Measurements from ENCODE around the gene SPOP.
"Not testable (repeated sequence)": the region's sequence is repeated elsewhere in the genome, so short reads cannot be mapped to it uniquely, and the experiment has no call there.

The SPOP gene

DNA sequence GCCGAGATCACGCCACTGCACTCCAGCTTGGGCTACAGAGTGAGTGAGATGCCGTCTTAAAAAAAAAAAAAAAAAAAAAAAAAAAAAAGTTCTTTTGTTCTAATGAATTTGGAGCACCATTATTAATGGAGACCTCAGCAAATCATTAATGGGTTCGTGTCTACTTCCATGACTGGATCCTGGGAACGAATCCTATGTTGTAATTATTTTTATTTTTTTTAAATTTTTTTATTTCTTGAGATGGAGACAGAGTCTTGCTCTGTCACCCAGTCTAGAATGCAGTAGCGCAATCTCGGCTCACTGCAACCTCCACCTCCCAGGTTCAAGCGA lies 30.7 kb downstream of the SPOP start:
- DNase-seq (ENCODE audit: low spot score) = no peak

DNA sequence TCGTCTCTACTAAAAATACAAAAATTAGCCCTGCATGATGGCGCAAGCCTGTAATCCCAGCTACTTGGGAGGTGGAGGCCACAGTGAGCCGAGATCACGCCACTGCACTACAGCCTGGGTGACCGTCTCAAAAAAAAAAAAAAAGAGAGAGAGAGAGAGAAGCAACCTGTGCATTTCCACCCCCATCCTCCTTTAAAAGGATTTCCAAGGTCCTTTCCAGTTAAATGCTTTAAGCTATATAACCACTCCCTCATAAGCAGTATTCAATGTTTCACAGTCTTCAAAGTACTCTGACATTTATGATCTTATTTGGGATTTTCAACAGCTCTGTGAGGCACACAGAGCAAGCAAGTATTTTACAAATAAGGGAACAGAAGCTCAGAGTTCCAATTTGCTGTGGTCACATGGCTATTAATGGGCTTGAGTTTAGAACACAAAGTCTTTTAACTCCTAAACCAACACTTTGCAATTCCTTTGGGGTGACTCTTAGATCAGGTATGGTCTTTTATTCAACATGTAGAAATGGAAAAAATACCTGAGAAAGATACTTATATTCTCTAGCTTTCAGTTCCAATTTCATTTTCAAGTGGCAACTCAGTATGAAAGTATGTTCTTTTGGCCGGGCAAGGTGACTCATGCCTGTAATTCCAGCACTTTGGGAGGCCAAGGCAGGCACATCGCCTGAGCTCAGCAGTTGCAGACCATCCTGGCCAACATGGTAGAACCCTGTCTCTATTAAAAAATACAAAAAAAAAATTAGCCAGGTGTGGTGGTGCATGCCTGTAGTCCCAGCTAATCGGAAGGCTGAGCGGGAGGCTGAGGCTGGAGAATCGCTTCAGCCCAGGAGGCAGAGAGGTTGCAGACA lies 31.3 kb downstream of the SPOP start:
- DNase-seq (ENCODE audit: low spot score) = no peak

GRCh38 chr17:49646056-49646390 lies 31.9 kb downstream of the SPOP start:
- not testable (repeated sequence) for DNase-seq (ENCODE audit: low spot score)

DNA sequence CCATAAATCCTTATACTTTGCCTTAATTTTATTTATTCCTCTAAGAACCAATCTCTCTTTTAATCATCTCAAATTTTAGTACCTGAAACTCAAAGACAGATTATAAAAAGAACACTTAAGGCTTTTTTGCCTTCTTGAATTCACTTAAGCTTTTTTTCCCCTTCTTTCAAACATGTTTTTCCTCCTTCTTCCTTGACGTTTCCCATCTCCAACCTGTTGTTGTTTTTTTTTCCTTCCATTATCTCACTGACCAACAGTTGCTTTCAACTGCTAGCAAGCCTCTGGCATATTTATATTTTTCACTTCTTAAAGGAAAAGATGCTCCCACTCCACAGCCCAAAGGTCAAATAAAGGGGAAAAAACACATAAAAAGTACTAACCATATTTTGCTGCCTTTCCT lies 32.2 kb downstream of the SPOP start:
- DNase-seq (ENCODE audit: low spot score) = no peak

DNA sequence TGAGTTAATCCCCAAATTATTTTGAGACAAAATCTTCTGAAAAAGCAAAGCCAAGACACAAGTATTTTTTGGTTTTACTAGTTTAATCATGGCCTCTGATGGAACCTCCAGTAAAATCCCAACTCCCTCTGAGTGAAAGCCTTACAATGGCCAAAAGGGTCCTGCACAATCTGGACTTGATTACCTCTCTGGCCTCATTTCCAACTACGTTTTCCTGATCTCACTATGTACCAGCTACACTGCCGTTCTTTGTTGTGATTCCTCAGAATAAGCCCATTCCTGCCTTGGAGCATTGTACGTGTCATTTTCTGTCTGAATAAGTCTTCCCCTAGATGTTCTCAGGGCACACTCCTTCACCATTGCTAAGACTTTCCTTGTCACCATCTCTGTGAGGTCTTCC lies 37.3 kb downstream of the SPOP start:
- no peak for DNase-seq (ENCODE audit: low spot score)

- DNase-seq (ENCODE audit: low spot score) = no peak
These were observed 39.1 kb downstream of the SPOP start for GRCh38 chr17:49638818-49639217.

DNA sequence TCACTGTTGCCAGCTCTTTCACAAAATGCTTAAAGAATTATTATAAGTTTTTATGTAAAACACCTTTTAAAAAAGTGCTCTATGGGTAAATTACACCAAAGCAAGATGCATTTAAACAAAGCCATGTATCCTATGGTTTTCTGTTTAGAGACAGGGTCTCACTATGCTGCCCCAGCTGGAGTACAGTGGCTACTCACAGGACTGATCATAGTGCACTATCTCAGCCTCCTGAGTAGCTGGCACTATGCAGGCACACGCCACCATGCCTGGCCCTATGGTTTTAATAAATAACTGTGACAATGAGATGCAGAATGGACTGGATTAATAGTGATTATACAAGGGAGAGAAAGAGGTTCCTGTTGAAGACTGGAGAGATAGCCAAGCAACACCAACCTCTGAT lies 40.2 kb downstream of the SPOP start:
- DNase-seq (ENCODE audit: low spot score) = no peak

GRCh38 chr17:49637050-49637449 lies 40.8 kb downstream of the SPOP start:
- no peak for DNase-seq (ENCODE audit: low spot score)

- no peak for DNase-seq (ENCODE audit: low spot score)
These were observed 42.8 kb downstream of the SPOP start for GRCh38 chr17:49635121-49635520.

GRCh38 chr17:49634485-49634860 lies 43.4 kb downstream of the SPOP start:
- no peak for DNase-seq (ENCODE audit: low spot score)

DNA sequence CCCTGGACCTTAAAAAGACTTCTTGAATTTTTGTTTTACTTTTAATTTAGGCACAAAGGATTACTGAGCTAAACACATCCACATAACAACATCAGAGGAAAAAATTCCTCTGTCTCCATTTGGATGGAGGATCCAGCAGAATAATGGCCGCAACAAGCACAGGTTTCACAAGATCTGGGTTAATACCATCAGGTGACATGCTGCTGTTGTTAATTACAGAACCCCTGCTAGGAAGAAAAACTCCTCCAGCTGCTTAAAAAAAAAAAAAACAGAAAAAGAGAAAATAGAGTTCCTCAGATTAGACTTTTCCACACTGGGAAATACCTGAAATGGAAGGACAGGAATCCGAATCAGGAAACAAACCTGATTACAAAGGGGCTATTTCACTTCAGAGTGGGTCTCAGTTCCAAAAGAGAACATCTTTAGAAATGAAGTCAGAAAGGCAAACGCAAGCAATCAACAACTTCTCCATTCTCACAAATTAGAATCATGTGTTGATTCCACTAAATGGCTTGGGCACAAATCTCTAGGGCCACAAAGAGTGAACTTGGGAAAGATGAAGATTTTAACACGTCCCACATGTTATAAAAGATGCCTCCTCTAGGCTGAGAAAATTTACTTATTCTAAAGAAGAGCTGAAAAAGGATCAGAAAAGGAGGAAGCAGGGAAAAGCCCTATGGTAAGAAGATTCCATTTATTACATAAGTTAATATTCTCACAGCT lies 44.0 kb downstream of the SPOP start:
- no peak for DNase-seq (ENCODE audit: low spot score)

DNA sequence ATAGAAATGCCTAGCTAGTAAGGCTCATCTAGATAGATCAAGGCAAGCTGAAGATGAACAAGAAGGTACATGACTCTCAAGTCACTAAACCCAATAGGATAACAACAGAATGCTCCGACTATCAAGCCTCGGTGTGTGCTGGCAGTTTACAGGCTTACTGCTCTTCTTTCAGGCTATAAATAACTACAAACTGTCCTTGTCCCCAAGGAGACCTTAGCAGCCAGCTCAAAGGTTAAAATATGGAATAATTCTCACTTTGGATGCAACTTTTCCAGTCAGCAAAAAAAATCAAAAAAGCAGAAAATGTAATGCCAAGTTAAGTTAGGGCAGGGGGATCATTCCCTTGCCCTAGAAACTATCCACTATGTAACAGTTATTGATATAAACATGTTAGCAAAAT lies 44.6 kb downstream of the SPOP start:
- no peak for DNase-seq (ENCODE audit: low spot score)

DNA sequence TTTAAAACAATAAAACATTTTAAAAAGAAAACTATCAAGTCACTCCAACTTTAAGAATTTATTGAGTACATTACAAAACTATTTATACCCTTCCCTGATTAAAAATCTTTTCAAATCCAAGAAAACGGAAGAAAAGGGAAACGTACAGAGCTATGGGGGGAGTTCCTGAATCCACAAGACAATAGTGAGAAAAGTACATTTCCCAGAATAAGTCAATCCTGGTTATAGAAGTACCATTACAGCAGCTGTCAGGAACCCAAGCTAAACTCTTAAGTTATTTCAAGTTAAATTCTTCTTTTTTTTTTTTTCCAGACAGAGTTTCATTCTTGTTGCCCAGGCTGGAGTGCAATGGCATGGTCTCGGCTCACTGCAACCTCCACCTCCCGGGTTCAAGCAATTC lies 45.7 kb downstream of the SPOP start:
- no peak for DNase-seq (ENCODE audit: low spot score)

- no peak for DNase-seq (ENCODE audit: low spot score)
These were observed 46.4 kb downstream of the SPOP start for GRCh38 chr17:49631496-49631895.

DNA sequence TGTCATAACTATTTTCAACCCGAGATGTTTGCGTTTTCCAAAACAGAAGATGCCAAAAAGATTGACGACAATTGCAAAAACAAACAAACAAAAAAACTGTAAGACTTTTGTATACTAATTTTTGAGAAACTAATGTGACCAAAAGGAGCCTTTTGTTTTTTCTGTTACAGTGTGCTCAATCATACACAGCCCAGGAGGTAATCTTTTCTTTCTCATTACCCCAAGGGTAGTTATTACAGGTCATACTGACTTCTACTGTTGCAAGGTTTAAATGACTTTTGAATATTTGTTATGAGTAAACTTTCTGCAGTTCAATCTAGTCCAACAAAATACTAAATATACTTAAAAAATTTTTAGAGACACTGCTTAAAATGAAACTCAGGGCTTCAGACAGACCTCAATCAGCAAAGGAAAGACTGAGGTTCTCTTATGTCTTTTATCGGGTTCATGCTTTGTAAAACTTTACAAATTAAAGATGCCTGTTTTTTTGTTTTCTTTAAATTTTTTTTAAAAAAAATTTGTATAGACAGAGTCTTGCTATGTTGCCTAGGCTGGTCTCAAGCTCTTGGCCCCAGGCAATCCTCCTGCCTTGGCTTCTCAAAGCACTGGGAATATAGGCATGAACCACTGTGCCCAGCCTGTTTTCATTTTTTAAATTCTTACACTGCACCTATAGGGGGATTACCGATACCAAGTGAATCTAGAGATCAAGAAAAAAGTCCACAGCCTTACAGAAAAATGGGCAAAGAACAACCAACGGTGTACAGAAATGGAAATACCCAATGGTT lies 47.6 kb downstream of the SPOP start:
- DNase-seq (ENCODE audit: low spot score) = no peak

- DNase-seq (ENCODE audit: low spot score) = no peak
These were observed 48.5 kb downstream of the SPOP start for GRCh38 chr17:49629447-49629846.

DNA sequence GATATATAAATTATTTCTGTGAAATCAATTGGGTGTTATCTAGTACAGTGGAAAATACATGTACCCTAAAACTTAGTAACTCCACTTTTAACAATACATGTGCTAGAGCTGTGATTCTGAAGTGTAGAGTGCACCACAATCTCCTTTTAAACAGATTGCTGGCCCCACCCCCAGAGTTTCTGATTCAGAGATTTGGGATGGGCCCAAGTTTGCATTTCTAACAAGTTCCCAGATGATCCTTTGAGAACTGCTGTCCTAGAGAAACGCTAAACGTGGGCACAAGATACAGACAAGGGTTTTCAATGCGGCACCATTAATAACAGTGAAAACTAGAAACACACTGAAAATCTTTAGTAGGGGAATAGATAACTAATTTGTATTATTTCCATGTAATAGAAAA lies 53.0 kb downstream of the SPOP start:
- DNase-seq (ENCODE audit: low spot score) = no peak

GRCh38 chr17:49621946-49622529 lies 55.9 kb downstream of the SPOP start:
- DNase-seq (ENCODE audit: low spot score) = no peak

GRCh38 chr17:49621420-49621819 lies 56.5 kb downstream of the SPOP start:
- no peak for DNase-seq (ENCODE audit: low spot score)

DNA sequence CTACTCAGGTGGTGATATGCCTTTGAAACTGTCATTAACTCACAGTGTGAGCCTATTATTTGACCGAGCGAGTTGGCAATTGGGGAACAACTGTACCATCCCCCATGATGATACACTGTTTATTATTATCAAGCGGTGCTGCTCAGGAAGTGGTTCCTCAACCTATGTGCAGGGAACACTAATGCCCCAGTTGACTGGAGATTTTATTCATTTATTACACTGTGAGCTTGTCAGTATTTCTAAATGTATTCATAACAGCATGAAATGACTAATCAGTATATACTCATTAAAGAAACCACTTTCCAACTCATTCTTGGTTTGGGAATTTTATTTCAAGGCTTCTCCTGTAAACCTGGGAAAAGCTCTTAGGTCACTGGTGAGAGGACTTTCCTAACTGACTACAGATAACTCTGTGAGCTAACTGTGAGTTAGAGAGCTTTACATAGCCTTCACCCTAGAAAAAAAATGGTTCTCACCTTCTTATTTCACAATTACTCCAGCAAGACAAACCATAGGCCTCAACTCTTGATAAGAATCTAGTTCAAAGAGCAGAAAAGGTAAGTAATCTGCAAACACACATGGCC lies 59.8 kb downstream of the SPOP start:
- no peak for DNase-seq (ENCODE audit: low spot score)

DNA sequence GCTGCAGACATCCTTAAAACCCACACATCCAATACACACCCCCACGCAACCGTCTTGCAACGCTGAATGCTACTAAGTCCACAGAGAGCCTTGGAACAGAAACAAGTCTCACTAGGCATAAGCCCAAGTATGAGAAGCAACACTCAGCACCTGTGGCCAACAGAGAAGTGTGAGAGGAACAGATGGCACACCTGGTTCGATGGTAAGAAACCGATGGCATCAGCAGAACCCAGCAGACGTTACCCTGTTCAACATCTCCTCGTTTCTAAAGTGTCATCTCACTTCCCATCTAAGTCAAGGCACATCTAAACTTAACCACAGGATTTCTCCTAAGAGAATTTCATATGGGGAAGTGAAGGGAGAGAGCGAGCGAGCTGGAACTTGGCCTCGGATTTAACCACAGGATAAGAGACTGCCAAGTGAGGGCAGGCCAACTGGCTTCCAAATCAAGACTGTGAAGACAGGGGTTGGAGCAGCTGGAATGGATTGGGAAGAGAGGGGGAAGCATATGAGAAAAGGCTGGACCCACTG lies 61.2 kb downstream of the SPOP start:
- DNase-seq (ENCODE audit: low spot score) = no peak

GRCh38 chr17:49616086-49616485 lies 61.8 kb downstream of the SPOP start:
- DNase-seq (ENCODE audit: low spot score) = no peak
